ENCODE results near the gene TEDDM1.

- TF ChIP-seq, protein P1, sequence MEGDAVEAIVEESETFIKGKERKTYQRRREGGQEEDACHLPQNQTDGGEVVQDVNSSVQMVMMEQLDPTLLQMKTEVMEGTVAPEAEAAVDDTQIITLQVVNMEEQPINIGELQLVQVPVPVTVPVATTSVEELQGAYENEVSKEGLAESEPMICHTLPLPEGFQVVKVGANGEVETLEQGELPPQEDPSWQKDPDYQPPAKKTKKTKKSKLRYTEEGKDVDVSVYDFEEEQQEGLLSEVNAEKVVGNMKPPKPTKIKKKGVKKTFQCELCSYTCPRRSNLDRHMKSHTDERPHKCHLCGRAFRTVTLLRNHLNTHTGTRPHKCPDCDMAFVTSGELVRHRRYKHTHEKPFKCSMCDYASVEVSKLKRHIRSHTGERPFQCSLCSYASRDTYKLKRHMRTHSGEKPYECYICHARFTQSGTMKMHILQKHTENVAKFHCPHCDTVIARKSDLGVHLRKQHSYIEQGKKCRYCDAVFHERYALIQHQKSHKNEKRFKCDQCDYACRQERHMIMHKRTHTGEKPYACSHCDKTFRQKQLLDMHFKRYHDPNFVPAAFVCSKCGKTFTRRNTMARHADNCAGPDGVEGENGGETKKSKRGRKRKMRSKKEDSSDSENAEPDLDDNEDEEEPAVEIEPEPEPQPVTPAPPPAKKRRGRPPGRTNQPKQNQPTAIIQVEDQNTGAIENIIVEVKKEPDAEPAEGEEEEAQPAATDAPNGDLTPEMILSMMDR (IDR thresholded peaks at IDR 0.05): no peak
- no peak for TF ChIP-seq POLR2A (IDR thresholded peaks at IDR 0.05)
- TF ChIP-seq EP300 (IDR thresholded peaks at IDR 0.05): no peak
Observed at GRCh38 chr1:182413969-182414368, 13.5 kb upstream of the TEDDM1 start.
